SK-N-SH (cell line): ENCODE measurements around the gene ZNF692. TPM values are rescaled to one million over a fixed set of nuclear protein-coding genes. Genes with fewer than 3 reads are reported as not detected.

ENCODE experiments used
- CTCF ChIA-PET: fragments of 300-600, 350-600 bp; formaldehyde crosslinking; extraction: SDS; loops from one replicate; lab custom pipeline; 2021; lab: Yijun Ruan, JAX
- POLR2A ChIA-PET: fragments of 350-600 bp; sonication (Branson Sonifier 250); formaldehyde crosslinking; extraction: SDS; loops from one replicate; lab custom pipeline; 2020; ENCODE audit warnings: antibody characterized with exemption, inconsistent platforms; lab: Yijun Ruan, JAX
- DNase-seq: peaks from one replicate; pipeline ENCODE4 v3.0.0; 2012
- H2AFZ ChIP-seq: fragments of 200-600 bp; sonication (generic); 2 replicates; pipeline ENCODE4 v1.8.1; 2016; ENCODE audit warnings: antibody characterized with exemption, mild to moderate bottlenecking, low read depth
- H3F3A ChIP-seq: fragments of 200-600 bp; sonication (generic); replicated peaks from 2 replicates; pipeline ENCODE3; 2016; ENCODE audit warnings: antibody characterized with exemption, mild to moderate bottlenecking; ENCODE audit not compliant: insufficient read depth
- H3K27ac ChIP-seq, 2 experiments: fragments of 200-500 bp in 1 of 2; fragments of 200-600 bp in 1 of 2; sonication (Bioruptor generic) in 1 of 2; sonication (generic), shearing (Covaris generic) in 1 of 2; 2 replicates each; pipeline versions ENCODE4 v1.5.1 to v1.6.1; 2014 to 2016; ENCODE audit warnings: low read depth in 2 of 2, inconsistent platforms in 1 of 2, low read length in 1 of 2, mild to moderate bottlenecking in 1 of 2, mixed read lengths in 1 of 2
- H3K27me3 ChIP-seq: fragments of 200-600 bp; sonication (generic), shearing (Covaris generic); 2 replicates; pipeline ENCODE4 v1.6.1; 2016; ENCODE audit warnings: mixed run types; ENCODE audit not compliant: insufficient read depth
- H3K36me3 ChIP-seq, 2 experiments: fragments of 200-500 bp in 1 of 2; fragments of 200-600 bp in 1 of 2; sonication (Bioruptor generic) in 1 of 2; sonication (generic) in 1 of 2; replicated peaks in 1 of 2; 2 replicates each; pipeline versions ENCODE3 to v1.5.1; 2014 to 2016; ENCODE audit warnings: low read length in 1 of 2, mild to moderate bottlenecking in 1 of 2; ENCODE audit not compliant: insufficient read depth in 2 of 2, control insufficient read depth in 1 of 2
- H3K4me1 ChIP-seq, 2 experiments: fragments of 200-500 bp in 1 of 2; fragments of 200-600 bp in 1 of 2; sonication (Bioruptor generic) in 1 of 2; sonication (generic), shearing (Covaris generic) in 1 of 2; 2 replicates each; pipeline versions ENCODE4 v1.5.1 to v1.6.1; 2014 to 2016; ENCODE audit warnings: low read depth in 1 of 2, low read length in 1 of 2, mixed run types in 1 of 2; ENCODE audit not compliant: insufficient read depth in 2 of 2, control insufficient read depth in 1 of 2
- H3K4me2 ChIP-seq: fragments of 200-600 bp; sonication (generic), shearing (Covaris generic); 2 replicates; pipeline ENCODE4 v1.6.1; 2017; ENCODE audit warnings: mixed run types
- H3K4me3 ChIP-seq, 2 experiments: fragments of 200-500 bp in 1 of 2; fragments of 200-600 bp in 1 of 2; sonication (Bioruptor generic) in 1 of 2; sonication (generic), shearing (Covaris generic) in 1 of 2; 2 replicates each; pipeline versions ENCODE4 v1.5.1 to v1.8.1; 2014 to 2016; ENCODE audit warnings: low read depth in 2 of 2, inconsistent platforms in 1 of 2, low read length in 1 of 2, mild to moderate bottlenecking in 1 of 2, mixed read lengths in 1 of 2, moderate library complexity in 1 of 2
- H3K79me2 ChIP-seq: fragments of 200-600 bp; sonication (generic); 2 replicates; pipeline ENCODE4 v1.8.1; 2017; ENCODE audit warnings: mild to moderate bottlenecking; ENCODE audit not compliant: insufficient read depth
- H3K9ac ChIP-seq: fragments of 200-600 bp; sonication (generic); 2 replicates; pipeline ENCODE4 v1.6.1; 2017; ENCODE audit warnings: mixed run types
- H3K9me2 ChIP-seq: fragments of 200-600 bp; sonication (generic); 2 replicates; pipeline ENCODE4 v1.6.1; 2017; ENCODE audit warnings: mixed run types
- H3K9me3 ChIP-seq: fragments of 200-600 bp; sonication (generic); 2 replicates; pipeline ENCODE4 v1.6.1; 2017; ENCODE audit warnings: mixed run types, mild to moderate bottlenecking, moderate library complexity
- H4K20me1 ChIP-seq: fragments of 200-600 bp; sonication (generic); 2 replicates; pipeline ENCODE4 v1.6.1; 2017; ENCODE audit warnings: mild to moderate bottlenecking, mixed run types; ENCODE audit not compliant: insufficient read depth
- CTCF ChIP-seq: fragments of 200-600 bp; sonication (generic); IDR thresholded peaks from 2 replicates; pipeline ENCODE4 v1.6.1; 2017; ENCODE audit warnings: antibody characterized with exemption, mild to moderate bottlenecking, moderate library complexity
- FOSL2 ChIP-seq: IDR thresholded peaks from 2 replicates; pipeline ENCODE4 v1.4.0; 2012; ENCODE audit warnings: low read depth, mild to moderate bottlenecking, moderate library complexity, borderline replicate concordance
- FOXJ3 ChIP-seq: sonication (generic); formaldehyde crosslinking; IDR thresholded peaks from 2 replicates; pipeline ENCODE4 v1.5.1; 2020; ENCODE audit warnings: mild to moderate bottlenecking, missing genetic modification reagents
- NFIC ChIP-seq: IDR thresholded peaks from 2 replicates; pipeline ENCODE4 v1.4.0; 2012; ENCODE audit warnings: borderline replicate concordance
- NRF1 ChIP-seq: IDR thresholded peaks from 2 replicates; pipeline ENCODE4 v1.6.1; 2012; ENCODE audit warnings: low read depth, mild to moderate bottlenecking, low read length
- POLR2AphosphoS5 ChIP-seq: IDR thresholded peaks from 2 replicates; pipeline ENCODE4 v1.6.1; 2012; ENCODE audit warnings: low read depth, low read length
- RAD21 ChIP-seq: IDR thresholded peaks from 2 replicates; pipeline ENCODE4 v1.6.1; 2012; ENCODE audit warnings: mild to moderate bottlenecking, low read length
- SMC3 ChIP-seq: IDR thresholded peaks from 2 replicates; pipeline ENCODE4 v1.6.1; 2012; ENCODE audit warnings: low read depth, low read length, improper control_type of control experiment
- TCF12 ChIP-seq: IDR thresholded peaks from 2 replicates; pipeline ENCODE4 v1.4.0; 2012
- USF2 ChIP-seq: fragments of 150-350 bp; IDR thresholded peaks from 2 replicates; pipeline ENCODE4 v1.6.1; 2017; ENCODE audit warnings: antibody characterized with exemption, low read length, low read depth, borderline replicate concordance
- WGBS: methylation state at CpG from one replicate; pipeline ENCODE4 v1.1.6; 2017; ENCODE audit warnings: low lambda C conversion rate; 5-methylcytosine and 5-hydroxymethylcytosine counted together
- polyA plus RNA-seq, 3 experiments: library from polyadenylated mRNA; depleted of rRNA; stranded (reverse); fragments of >200 nt; gene quantifications; 2 replicates each; pipeline ENCODE4 v1.2.3, GENCODE V29; 2012

ZNF692 gene
- polyA plus RNA-seq, 1 of the 3 experiments (the other 2 are of a cell fraction): 47.0 TPM

- TF ChIP-seq TCF12 (no peak), CTCF (peak; percentile 82), NRF1 (peak; percentile 36; the same call in 1 of the 2 replicates), FOXJ3 (no peak), RAD21 (peak; percentile 93), SMC3 (peak; percentile 90)
- WGBS: 59% methylated on average over 15 of the region's 15 CpGs
- Histone ChIP-seq H3K36me3 (peaks cover 0 to 12% of the 10 kb centered on the region in 2 experiments), H3K27me3 (peaks cover 5% of the 10 kb centered on the region; the same call in 1 of the 2 replicates), H4K20me1 (no peaks in the 10 kb centered on the region), H3K27ac (no peak overlapping the region), H3K4me3 (no peak overlapping the region), H3K9ac (no peak overlapping the region), H3K9me3 (no peaks in the 10 kb centered on the region), H3F3A (no peaks in the 10 kb centered on the region), H2AFZ (no peak overlapping the region), H3K9me2 (no peaks in the 10 kb centered on the region), H3K4me2 (no peak overlapping the region), H3K4me1 (peaks cover 0 to 9% of the 10 kb centered on the region in 2 experiments; a peak in 1 of 4 replicates), H3K79me2 (no peaks in the 10 kb centered on the region)
- CTCF ChIA-PET: interaction anchor here (0.6 to 9.9 kb wide), 29 partner anchors 8 to 564 kb away, joined by 3 to 122 read pairs (median 6); partner anchors contain the start of gene SH3BP5L
- peak; percentile 79 for DNase-seq
- POLR2A ChIA-PET: no interaction called here
Observed at GRCh38 chr1:248807067-248807737, 51.7 kb downstream of the ZNF692 start.

- H3F3A ChIP-seq: no peaks in the 10 kb centered on the region
- no peak for DNase-seq
- no peaks in the 10 kb centered on the region for H3K9me3 ChIP-seq
- TF ChIP-seq USF2 (no peak), FOSL2 (no peak), POLR2AphosphoS5 (no peak), RAD21 (no peak), NFIC (no peak), TCF12 (no peak)
- TF ChIP-seq, all 33 proteins: peak for 0
- peaks cover 16% of the 10 kb centered on the region; the same call in 1 of the 2 replicates for H3K27me3 ChIP-seq
- H4K20me1 ChIP-seq: no peaks in the 10 kb centered on the region
- H3K4me1 ChIP-seq: peaks cover 0 to 6% of the 10 kb centered on the region in 2 experiments; a peak in 1 of 4 replicates
- H3K79me2 ChIP-seq: no peaks in the 10 kb centered on the region
- no peak overlapping the region for H2AFZ ChIP-seq
- 91% methylated on average over 1 of the region's 1 CpG for WGBS
- no peak overlapping the region for H3K4me3 ChIP-seq
- H3K4me2 ChIP-seq: no peak overlapping the region
- H3K9me2 ChIP-seq: no peaks in the 10 kb centered on the region
- CTCF ChIA-PET: interaction anchor here (0.6 to 9.9 kb wide), 16 partner anchors 8 to 1475 kb away, joined by 3 to 122 read pairs (median 6); partner anchors contain the start of gene ZNF672
- H3K27ac ChIP-seq: no peak overlapping the region
- H3K9ac ChIP-seq: no peak overlapping the region
- POLR2A ChIA-PET: no interaction called here
- H3K36me3 ChIP-seq: peaks cover 0 to 2% of the 10 kb centered on the region in 2 experiments
Observed at GRCh38 chr1:248805876-248806275, 53.0 kb downstream of the ZNF692 start.
